ENCODE results near the gene WRAP73.

GRCh38 chr1:3581296-3582036 lies 68.4 kb downstream of the WRAP73 start:
- no peak for TF ChIP-seq CTCF (IDR thresholded peaks at IDR 0.05)
- TF ChIP-seq POLR2A (IDR thresholded peaks at IDR 0.05) = no peak
- peak in 1 of 2 donors; percentile 18 for TF ChIP-seq POLR2AphosphoS5 (IDR thresholded peaks at IDR 0.05)
- TF ChIP-seq EP300 (IDR thresholded peaks at IDR 0.05) = no peak
